ENCODE measurements around the gene KHDC1L.

DNA sequence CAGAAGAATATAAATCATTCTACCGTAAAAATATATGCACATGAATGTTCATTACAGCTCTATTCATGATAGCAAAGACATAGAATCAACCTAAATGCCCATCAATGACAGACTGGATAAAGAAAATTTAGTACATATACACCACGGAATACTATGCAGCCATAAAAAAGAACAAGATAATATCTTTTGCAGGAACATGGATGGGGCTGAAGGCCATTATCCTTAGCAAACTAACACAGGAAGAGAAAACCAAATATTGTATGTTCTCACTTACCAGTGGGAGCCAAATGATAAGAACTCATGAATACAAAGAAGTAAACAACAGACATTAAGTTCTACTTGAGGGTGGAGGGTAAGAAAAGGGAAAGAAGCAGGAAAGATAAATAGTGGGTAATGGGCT is 8.4 kb downstream of the KHDC1L start:
- TF ChIP-seq CTCF (IDR thresholded peaks at IDR 0.05 in 8 of 11, conservative IDR thresholded peaks at IDR 0.05 in 3 of 11): no peak
- no peak for TF ChIP-seq POLR2A (IDR thresholded peaks at IDR 0.05)

Measured in spleen (tissue), 7 donors.